IPS DF 4.7 (cell line): Measurements from ENCODE around the gene TRH.

Experiments
- DNase-seq: peaks from one replicate; pipeline ENCODE4 v3.0.0-alpha.2; 2013; ENCODE audit warnings: low spot score; ENCODE audit errors: extremely low read depth

The TRH gene, protein sequence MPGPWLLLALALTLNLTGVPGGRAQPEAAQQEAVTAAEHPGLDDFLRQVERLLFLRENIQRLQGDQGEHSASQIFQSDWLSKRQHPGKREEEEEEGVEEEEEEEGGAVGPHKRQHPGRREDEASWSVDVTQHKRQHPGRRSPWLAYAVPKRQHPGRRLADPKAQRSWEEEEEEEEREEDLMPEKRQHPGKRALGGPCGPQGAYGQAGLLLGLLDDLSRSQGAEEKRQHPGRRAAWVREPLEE

DNA sequence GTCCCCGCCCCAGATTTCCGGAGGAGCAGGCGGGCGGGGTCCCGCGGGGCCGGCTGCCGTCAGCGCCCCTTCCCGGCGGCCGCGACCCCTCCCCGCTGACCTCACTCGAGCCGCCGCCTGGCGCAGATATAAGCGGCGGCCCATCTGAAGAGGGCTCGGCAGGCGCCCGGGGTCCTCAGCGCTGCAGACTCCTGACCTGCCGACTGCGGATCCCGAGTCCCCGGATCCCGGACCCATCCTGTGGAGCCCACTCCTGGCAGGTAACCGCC lies at the start of gene TRH:
TRH (plus strand) TSS at position 157 of the 269 bp plus-strand sequence. CDS start 1,097 bp downstream, outside the sequence.
- DNase-seq = no peak

DNA sequence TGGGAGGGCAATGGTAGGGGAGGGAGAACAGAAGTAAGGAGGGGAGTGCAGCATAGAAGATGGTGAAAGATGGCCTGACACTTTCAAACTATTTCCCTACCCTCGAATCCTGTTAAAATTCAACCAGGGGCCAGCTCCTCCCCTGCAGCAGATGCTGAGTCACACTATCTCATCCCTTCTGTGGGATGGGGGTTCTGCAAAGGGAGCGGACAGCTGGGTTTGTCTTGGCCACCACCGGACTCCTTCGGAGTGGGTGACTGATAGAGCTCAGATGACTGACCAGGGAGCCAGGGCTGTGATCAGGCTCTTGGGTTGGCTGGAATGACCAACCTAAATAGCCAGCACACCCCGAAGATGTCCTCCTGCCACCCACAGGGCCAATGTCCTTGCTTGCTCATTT lies 47.4 kb upstream of the TRH start:
- no peak for DNase-seq

DNA sequence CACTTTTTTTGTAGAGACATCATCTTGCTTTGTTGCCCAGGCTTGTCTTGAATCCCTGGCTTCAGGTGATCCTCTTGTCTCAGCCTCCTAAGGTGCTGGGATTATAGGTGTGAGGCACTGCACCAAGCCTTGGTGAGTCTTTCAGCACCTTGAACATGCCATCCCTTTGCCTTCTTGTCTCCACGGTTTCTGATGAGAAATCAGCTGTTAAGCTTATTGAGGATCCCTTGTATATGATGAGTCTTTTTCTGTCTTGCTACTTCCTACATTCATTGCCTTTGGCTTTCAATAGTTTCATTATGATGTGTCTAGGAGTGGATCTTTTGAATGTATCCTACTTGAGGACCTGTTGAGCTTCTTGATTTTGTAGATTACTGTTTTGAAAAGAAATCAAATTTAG lies 45.1 kb upstream of the TRH start:
- no peak for DNase-seq

DNA sequence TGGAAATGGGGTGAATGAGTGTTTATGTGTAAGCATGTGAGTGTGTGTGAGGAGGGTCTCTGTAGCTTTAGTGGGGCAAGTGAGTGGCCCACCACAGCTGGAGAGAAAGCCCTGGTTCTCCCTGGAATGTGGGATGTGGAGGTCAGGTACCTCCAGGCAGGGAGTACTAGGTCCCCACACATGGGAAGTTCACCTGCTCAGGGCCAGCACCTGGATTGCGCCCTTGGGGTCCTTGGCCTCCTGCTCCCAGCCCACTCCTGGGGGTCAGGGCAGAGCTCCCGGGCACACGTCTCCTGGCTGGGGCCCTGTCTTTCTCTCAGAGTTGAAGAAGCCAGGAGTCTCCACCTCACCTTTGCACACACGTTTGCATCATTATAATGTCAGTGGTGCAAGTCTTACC lies 41.0 kb upstream of the TRH start:
- DNase-seq = no peak

DNA sequence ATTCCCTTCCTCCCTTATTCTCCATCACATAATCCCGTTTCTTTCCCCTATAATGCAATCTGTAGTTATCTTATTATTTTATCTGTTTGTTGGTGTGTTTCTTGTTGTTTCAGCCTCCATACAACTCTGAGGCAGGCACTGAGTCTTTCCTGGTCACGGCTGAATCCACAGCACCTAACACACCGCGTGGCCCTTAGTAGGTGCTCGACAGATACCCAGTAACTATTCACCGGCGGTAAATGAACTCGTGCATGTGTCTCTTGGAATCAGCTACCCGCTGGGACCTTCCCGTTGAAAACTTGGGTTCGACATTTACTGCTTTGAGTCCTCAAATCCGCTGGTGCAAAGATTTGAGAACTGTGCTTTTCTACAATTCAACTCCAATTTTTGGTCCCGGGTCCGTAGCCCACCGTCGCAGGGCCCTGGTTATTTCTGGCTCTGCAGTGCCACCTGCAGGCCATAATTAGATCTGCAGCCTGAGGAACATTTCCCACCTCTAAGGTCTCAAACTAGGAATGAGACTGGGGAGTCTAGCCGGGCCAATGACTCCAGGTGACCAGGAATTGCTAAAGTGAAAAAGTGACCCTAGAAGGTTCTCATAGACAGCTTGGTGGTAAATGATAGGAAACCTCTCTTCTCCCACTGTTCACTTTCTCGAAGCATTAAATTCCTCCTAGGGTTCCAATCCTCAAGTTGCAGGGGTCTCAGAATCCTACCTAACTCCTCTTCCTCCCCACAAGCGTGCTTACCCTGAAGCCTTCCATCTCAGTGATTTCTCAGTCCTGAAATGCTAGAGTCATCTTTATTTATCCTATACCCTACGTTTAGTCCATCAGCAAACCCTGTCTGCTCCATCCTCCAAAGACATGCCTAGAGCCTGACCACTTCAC lies 40.0 kb upstream of the TRH start:
- peak; percentile 36 for DNase-seq

DNA sequence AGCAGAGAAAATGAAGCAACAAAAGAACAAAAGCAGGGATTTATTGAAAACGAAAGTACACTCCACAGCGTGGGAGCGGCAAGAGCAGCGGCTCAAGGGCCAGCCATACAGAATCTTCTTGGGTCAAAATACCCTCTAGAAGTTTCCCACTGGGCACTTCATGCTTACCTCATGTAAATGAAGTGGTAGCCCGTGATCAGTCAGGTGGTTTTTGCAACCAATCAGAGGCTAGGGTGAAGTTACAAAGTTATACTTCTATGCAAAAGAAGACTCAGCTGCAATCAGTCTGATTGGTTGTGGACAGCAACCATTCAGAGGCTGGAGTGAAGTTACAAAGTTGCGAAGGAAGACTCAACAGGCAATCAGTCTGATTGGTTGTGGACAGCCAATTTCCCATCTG lies 37.8 kb upstream of the TRH start:
- DNase-seq = no peak

DNA sequence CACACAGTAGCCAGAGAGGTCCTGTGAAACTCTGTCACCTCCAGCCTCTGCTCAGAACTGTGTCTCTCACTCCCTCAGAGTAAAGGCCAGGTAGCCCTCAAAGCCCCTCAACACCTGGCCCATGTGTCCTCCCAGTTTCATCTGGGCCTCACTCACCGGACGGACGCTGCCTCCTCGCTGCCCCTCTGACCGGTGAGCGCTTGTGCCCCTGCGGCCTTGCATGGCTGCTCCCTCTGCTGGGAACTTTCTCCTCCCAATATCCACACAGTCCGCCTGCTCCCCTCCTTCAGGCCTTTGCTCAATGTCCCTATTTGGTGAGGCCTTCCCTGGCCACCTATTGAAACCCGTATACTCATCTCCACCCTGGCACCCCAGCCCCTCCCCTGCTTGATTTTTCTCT lies 36.8 kb upstream of the TRH start:
- DNase-seq = peak; percentile 7

DNA sequence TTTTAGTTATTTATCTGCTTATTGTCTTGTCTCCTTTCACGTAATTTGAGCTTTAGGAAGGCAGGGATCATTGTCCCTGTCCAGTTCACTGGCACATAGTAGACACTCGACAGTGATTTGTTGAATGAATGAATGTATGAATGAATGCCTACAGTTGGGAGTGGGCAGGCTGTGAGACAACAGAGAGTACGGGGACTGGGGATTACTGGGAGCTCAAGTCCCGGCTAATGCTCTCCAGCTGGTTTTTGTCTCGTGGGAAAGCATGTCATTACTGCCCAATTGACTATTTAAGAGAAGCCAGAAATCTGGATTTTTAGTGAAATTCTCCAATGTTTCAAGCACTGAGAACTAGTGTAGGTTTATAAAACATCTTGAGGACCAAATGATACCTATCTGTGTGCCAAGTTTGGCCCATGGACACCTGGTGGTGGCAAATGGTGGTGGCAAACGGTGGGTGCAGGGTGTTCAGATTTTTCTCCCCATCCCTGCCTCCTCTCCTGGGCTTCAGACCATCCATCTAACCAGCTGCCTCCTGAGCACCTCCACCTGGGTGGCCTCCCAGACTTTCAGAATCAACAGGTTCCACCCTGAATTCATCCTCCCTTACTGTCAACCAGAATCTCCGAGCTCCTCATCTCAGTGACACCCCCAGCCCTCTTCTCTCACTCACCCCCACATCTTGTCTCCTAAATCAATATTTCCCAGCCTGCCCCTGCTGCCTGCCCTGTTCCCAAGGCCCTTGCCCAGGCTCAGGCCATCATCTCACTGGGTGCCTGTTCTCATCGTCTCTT lies 36.2 kb upstream of the TRH start:
- no peak for DNase-seq

DNA sequence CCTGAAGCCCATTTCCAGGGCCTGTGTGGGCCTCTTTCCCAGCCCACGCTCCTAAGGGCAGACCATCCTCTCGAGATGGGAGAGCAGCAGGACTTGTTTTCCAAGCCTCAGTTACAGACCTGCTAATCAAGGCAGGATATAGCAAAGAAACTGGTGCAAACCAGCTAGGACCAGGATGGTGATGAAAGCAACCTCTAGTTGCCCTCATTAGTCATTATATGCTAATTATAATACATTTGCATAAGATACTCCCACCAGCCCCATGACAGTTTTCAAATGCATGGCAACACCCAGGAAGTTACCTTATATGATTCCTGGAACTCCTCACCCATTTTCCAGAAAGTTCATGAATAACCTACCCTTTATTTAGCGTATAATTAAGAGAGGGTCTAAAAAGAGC lies 34.4 kb upstream of the TRH start:
- no peak for DNase-seq

DNA sequence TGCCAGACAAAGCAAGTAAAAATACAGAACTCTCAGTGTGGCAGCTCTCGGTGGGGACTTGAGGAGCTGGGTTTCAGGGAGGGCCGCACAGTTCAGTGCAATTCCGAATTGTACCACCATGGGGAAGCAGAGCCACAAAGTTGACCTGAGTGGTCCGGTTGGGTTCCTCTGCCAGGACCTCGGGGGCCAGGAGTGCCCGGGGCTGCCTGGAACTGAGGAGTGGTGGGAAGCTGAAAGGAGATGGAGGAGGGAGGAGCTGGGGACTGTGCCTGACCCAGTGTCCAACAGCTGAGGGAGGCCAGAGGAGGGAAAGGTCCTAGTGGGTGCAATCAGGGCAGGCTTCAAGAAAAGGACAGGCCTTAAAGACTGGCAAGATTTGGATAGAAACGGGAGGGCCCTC lies 32.2 kb upstream of the TRH start:
- DNase-seq = peak; percentile 64

DNA sequence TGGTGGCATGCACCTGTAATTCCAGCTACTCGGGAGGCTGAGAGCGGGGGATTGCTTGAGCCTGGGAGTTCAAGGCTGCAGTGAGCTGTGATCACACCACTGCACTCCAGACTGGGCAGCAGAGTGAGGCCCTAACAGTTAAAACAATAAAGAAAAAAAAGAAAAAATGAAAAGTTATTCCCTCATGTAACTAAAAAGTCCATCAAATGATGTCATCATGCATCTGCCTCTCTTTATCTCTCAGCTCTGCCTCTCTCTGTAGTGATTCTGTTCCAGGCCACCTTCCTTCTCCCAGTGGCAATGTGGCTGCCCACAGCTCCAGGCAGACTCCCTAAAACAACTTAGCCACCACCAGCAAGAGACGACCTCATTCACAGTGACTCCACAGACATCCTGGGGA lies 31.5 kb upstream of the TRH start:
- no peak for DNase-seq

DNA sequence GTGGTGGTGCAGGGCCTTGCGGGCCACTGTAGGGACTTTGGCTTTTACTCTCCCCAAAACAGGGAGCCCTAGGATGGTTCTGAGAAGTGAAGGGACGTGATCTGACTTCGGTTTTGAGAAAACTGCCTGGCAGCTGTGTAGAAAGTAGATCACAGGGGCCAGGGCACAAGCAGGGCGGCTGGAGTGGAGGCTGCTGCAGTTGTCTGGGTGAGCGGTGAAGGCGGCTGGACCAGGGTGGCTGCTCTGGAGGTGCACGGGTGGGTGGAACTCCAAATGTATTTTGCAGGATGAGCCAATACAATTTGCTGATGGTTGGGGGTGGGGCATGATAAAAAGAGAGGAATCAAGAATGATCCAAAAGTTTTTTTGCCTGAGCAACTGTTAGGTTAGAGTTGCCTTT lies 29.8 kb upstream of the TRH start:
- DNase-seq = no peak

DNA sequence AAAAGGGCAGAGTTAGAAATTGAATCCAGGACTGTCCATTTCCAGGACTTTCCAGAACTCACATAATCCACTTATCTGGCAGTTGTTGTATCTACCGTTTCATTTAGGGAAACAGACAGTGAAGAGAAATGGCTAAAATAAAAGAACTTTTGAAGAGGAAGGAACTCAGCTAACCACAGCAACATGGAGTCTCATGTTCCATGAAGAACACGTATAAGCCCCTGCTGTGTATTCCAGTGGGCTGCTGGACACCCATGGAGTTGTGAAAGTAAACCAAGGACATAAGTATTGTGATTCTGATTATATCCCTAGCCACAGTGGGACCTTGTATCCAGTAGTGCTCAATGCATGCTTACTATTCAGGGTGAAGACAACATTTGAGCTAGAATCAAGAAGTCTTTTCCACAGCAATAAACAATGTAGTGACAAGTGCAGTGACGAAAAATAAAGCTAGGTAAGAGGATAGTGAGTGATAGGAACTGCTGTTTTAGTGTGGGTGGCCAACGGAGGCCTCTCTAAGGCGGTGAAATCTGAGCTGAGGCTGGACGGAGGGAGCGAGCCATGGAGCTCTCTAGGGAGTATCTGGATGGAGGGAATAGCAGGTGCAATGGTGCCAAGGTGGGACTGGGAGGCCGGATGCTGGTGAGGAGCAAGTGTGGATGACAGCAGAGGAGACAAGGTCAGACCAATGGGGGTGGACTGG lies 26.8 kb upstream of the TRH start:
- DNase-seq = no peak

DNA sequence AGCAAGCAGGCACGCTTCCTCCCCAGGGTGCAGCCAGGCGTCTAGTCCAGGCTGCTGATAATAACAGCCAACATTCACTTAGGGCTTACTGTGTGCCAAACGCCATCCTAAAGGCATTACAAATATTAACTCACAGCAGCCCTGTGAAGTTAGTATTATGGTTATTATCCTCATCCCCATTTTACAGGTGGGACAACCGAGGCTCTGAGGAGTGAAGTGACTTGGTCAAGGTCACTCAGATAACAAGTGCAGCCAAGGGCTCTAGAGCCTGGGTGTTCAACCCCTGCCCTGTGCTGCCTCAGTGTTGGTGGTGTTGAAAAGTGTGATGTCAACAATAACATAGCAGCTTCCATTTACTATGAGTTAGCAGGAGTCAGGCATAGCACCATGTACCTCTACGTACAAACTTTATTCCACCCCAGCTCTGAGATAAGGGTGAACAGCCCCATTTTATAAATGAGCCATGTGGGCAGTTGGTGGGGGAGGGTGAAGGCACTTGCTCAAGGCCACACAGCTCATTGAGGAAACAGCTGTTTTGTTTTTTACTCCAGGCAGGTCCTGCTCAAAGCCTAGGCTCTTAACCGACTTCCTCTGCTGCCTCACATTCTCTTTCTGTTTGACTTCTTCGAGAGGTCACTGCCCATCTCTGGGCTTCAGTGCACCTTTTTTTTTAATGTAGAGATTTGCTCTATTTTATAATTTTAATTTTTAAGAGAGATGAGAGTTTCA lies 24.0 kb upstream of the TRH start:
- no peak for DNase-seq

DNA sequence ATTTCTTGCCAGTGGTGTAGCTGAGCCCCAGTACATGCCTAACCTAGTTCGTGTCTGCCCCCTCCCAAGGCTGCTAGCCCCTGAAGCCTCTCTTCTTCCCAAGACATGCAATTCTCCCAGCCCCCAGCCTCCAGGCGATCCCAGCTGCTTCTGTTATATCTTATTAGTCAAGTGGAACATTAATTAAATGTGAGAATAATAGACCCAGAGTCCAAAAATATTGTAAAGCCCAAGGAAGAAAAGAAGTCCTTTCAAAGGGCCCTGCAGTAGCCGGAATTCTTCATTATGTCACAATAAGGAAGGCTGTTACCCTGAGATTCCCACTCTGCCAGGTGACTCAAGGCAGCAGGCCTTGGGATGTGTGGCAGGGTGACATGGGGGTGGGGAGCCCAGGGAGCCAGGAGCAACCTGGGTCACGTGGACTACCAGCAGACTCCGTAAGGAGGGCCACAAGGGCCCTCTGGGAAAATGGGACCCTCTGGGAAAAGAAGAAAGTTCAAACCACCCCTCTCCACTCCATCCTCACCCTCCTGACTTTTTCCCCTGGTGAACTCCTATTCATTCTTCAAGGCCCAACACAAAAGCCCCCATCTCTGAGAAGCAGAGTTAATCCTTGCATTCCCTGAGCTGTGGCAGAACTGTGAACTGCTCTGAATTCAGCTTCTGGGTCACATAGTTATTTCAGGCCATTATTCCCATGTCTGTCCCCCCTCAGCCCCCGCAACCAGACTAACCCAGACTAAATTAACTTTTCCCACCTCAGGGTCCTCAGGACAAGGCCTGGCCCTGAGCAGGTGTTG lies 21.8 kb upstream of the TRH start:
- no peak for DNase-seq

DNA sequence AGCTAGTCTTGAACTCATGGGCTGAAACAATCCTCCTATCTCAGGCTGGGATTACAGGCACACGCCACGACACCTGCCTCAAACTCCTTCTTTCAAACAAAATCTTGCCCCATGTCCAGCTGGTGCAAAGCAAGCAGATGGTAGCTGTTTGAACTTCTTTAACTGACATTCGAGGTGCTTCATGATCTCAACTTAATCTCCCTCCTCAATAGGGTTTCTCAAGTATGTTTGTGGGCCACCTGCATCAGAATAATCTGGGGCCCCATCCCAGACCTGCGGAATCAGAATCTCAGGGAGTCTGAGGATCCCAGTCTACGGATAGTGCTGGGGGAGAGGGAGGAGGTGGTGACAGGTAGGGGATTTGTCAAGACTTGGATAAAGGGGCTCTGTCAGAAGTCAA lies 20.9 kb upstream of the TRH start:
- DNase-seq = no peak

DNA sequence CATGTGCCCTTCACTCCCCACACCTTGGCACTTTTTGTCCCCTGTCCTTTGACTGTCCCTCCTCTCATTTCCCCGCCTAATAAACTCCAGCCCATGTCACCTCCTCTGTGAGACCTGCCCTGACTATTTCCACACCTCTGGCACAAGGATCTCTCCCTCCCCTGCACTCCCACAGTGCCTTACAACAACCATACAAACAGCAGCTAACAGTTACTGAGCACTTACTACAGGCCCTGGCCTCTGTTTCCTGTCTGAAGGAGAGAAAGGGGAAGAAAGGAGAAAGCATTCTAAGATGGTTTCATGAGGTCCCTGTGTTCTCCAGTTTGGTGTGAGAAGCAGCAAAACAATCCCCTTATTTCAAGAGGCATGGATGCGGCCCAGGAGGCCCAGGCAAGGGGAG lies 20.0 kb upstream of the TRH start:
- DNase-seq = no peak

DNA sequence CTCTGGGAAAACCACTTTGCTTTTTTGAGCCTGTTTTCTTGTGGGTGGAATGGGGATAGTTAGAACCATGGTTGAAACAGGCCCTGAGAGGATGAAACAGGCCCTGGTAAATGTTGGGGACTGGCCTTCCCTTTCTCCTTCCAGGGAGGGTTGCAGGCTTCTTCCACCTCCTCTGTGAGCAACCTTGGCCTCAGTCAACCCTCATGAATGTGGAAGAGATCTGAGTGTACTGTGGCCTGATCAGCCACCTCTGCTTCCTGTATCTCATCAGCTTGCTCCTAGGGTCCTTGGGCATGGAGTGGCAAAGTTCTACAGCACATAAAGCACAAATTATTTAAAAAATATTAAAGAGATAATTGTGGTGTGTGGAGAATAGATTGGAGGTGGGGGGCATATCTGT lies 17.6 kb upstream of the TRH start:
- no peak for DNase-seq

DNA sequence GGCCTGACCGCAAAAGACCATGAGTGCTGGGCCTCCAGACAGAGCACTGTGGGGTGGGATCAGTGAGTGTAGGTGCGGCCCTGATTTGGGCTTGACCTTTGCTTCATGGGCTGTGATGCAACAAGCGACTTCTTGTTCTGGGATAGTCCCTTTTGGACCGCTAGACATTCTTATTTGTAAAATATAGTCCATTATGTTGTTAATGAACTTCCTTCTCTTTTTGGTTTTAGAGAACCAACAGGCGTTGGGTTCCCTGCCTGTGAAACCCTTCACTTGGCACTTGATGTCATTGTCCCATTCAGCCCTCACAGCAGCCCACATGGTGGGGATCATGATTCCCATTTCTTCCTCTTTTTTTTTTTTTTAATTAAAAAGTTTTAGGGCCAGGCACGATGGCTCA lies 15.8 kb upstream of the TRH start:
- DNase-seq = no peak

DNA sequence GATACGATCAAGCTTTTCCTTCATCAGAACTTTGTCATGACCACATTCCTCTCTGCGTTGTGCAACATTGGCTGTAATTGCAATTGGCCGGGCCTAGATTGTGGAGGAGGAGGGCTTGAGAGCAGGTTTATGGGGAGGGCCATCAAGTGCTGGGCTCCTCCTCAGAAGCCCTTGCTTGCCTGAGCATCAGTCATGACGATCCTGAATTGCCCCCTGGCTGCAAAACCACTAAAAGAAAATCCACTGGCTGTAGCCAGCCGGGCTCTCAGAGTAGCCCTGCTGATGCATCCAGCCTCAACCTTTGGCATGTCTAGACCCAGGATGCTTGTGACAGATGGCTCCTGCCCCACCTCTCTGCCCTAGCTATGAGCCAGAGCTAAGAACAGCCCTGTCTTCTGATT lies 13.4 kb upstream of the TRH start:
- DNase-seq = no peak
